ENCODE data around the gene HDAC11.
A peak's percentile ranks its signal among the peaks of the same experiment; 100 is the strongest.
"Not testable (repeated sequence)": the region's sequence is repeated elsewhere in the genome, so short reads cannot be mapped to it uniquely, and the experiment has no call there.

Gene HDAC11

GRCh38 chr3:13507570-13508339, 27.6 kb downstream of the HDAC11 start:
- DNase-seq: no peak

DNA sequence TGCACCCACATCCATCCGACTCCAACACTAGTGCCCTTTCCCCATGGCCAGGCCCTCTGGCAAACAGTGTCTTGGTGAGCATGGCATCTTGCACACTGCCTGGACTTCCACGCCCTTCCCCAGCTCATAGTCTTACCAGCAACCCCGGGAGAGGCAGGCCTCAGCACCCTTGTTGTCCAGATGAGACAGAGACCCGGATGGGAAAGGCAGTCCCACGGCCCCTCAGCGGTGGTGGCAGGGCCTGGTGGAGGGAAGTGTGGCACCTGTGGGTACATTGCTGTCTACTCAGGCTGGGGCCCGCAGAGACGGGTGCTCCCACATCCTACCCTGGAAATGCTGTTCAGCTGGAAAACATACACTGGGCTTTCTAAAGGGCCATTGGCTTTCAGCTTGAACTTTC, 28.4 kb downstream of the HDAC11 start:
- peak in 1 of 4 experiments; percentile 0 for DNase-seq

- peak in 1 of 4 experiments; percentile 1 for DNase-seq
These were observed 29.1 kb downstream of the HDAC11 start for GRCh38 chr3:13509059-13509815.

- peak in 1 of 4 experiments; percentile 0 for DNase-seq
These were observed 29.7 kb downstream of the HDAC11 start for GRCh38 chr3:13509816-13510192.

DNA sequence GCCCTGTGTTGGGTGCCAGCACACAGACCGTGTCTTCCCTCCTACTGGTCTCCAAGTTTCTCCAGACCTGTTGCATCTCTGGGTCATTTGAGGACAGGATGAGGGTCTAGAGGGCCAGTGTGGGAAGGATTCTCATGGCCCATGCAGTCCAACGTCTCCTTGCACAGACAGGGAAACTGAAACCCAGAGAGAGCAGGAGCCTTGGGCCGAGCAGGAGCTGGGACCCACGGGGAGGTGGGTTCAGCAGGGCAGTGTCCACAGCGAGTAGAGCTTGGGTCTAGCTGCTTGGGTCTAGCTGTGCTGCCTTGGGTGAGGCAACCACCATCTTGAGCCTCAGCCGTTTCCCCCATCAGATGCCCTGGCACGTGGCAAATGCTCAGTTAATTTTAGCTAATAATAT, 32.3 kb downstream of the HDAC11 start:
- no peak for DNase-seq

DNA sequence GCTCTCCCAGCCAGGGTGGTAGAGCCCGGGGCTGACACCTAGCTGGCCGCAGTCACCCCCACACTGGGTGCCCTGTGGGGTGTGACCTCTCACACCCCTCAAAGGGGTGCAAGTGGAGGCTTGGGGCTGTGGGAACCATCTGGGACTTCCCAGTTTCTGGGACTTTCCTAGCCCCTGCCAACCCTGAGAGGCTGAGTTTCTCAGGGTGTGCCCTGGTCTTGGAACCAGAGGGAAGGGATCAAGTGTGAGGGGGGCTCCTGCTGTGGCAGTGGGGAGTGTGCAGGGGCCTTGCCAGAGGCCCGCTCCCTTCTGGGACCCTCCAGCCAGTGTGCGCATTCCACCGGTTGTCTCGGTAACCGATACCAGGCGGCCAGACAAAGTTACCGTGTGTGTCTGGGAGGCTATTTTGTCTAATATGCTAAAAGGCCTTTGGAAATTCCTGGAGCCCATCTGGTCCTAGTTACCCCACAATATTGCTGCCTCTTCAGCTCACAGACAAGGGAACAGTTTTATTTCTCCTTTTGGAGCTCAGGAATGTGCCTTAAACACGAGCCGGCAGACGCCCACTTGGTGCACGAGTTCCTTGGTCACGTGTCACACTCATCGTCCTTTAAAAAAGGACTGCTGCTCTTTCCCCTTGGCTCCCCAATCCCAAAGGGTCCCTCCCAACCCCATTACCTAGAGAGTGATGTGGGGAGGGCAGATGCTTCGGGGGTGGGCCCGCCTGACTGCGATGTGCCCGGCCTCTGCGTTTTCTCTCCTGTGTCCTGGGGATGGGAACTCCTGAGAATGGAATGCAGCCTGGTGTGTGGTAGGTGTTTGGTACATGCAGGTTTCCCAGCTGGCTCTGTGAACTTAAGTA, 33.2 kb downstream of the HDAC11 start:
- peak in 1 of 4 experiments; percentile 2 for DNase-seq

GRCh38 chr3:13513913-13514517, 33.9 kb downstream of the HDAC11 start:
- no peak for DNase-seq

GRCh38 chr3:13514639-13515435, 34.7 kb downstream of the HDAC11 start:
- no peak for DNase-seq

DNA sequence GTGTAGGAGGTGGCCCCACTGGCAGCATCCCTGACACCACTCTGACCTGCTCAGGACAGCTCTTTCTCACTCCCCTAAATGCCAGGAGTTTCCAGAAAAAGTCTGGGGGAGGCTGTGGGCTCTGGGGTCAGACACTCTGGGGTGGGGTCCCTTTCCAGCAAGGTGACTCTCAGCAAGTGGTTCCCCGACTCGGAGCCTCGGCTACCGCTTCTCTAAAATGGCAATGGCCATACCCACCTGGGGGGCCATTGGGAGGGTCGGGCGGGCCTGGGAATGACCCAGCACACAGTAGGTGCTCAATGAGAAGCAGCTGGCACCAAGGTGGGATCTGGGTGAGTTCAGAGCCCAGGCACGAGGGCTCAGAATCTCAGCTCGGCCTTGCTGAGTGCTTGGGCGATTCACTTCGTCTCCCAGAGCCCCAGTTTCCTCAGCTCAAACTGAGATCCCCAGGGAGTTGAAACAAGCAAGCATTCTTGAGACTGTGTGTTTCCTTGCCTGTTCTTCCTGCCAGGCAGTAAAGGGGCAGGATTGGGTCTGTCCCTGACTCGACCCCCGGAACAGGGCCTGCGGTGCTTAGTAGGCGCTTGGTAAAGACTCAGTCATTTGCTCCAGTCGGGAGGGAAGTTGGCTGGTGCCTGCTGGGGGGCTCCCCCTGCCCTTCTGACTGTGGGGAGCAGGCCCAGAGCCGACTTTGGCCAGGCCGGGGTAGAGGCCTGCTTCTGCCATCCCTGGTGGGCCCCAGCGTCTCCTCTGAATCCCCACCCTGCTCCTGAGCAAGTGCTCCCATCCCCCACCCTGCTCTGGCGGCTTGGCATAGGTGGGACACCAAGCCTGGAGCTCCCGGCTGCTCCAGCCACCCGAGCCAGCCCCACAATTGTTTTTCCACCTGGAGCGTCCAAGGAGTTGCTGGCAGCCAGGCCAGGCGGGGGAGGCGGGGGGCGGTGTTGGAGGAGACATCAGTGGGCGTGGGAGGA, 36.0 kb downstream of the HDAC11 start:
- DNase-seq: no peak

GRCh38 chr3:13516760-13517135, 36.6 kb downstream of the HDAC11 start:
- no peak for DNase-seq

DNA sequence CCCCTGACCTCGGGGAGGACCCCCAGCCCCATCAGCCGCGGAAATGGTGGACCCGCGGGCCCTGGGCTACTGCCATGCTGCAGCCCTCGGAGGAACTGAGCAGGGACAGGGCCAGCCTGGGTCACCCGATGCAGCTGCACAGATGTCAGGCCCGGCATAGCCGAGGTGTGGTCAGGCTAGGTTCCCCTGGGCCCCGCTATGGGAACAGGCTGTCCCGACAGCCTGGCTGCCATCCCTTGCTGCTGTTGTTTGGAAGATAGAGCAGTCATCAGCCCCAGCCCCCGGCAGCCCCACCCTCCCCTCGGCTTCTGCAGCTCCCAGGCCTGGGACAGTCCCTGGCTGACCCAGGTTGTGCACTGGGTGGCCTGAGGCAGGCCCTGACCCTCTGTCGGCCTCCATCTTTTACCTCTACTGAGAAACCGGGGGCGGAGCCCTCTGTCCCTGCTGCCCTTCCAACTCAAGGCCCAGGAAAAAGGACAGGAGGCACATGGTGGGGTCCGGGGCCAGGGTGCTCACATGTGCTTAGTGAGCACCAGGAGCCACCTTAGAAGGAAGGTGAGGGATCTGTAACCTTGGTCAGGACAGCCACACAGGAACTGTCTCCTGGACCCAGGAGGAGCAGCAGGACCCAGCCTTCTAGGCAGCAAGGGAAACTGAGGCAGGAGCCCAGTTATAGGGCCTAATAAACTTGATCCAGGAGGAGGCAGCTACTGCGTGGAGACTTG, 37.3 kb downstream of the HDAC11 start:
- DNase-seq: no peak

DNA sequence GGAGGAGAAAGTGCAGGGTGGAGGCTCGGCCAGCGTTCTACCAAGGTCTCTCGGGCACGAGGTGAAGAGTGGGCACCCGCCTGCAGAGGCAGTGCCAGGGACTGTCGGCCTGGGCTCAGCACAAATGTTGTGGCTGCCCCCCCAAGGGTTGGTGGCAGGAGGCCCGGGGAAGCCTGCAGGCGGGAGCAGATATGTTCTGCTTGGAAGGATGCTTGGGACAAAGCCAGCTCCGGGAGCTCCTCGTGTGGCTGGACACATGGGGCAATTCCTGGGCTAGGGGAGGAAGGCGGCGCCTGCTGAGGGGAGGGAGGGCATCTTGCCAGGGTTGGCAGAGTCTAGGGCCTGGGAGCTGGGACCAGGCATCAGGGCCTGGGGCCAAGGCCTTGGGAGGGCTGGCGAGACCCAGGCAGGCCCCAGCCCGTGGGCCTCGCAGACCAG, 38.4 kb downstream of the HDAC11 start:
- DNase-seq: no peak

DNA sequence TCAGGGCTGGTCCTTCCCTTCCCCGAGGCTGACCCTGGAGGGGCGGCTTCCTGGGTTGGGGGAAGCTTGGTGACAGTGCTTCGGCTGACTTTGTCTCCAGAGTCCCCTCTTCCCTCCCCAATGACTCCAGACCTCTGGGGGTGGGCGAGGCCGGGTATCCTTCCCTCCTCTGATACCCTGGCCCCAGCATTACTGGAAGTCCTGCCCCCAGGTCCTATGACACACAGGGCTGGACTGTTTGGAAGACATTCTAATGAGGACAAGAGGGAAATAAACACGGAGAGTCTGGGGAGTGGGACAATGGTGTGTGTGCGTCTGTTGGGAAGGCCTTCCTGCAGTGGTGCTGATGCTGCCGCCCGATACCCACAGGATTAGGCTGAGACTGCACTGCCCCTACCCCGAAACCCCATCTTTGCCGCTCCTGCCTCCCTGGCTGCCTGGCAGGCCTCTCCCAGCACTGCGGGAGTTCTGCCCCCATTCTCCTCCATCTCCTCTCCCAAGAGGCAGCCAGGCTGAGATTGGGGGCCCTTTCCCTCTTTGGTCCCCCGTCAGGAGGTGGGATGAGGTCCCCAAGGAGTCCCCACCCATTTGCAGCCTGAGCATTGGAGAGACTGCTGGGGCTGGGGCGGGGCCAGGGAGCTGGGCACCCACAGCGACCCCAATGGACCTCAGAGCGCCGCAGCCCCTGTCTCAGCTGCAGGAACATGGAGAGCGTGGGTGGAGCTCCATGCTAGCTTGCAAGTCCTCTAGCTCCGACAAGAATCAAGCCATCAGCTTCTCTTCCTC, 39.1 kb downstream of the HDAC11 start:
- DNase-seq: no peak

- no peak for DNase-seq
These were observed 40.3 kb downstream of the HDAC11 start for GRCh38 chr3:13520326-13520880.

DNA sequence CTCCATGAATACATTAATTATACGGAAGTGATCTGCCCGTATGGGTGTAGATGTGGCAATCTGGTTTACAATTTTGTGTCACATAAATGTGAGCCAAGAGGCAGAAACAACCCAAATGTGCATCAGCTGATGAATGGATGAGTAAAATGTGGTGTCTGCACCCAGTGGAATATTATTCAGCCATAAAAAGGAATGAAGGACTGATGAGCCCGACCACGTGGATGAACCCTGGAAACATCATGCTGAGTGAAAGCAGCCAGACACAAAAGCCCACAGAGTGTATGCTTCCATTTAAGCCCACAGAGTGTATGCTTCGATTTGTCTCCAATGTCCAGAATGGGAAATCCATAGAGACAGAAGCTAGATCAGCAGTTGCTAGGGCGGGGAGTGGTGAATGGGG, 41.2 kb downstream of the HDAC11 start:
- no peak for DNase-seq

- DNase-seq: not testable (repeated sequence)
These were observed 41.6 kb downstream of the HDAC11 start for GRCh38 chr3:13521749-13522148.

GRCh38 chr3:13522236-13522635, 42.1 kb downstream of the HDAC11 start:
- no peak for DNase-seq

- DNase-seq: no peak
These were observed 45.0 kb downstream of the HDAC11 start for GRCh38 chr3:13524979-13525669.
